ENCODE data around the gene GNL1. TPM values are rescaled to one million over a fixed set of nuclear protein-coding genes. Genes with fewer than 3 reads are reported as not detected.
A peak's percentile ranks its signal among the peaks of the same experiment; 100 is the strongest.

The GNL1 gene
- total RNA-seq, 1 donor from 2014 or later: 61.5 TPM

- Mint-ChIP-seq H3K27me3 (ENCODE audit: low read depth) (no peaks in the 10 kb centered on the region), H3K4me1 (ENCODE audit: low read depth) (peaks cover 19% of the 10 kb centered on the region), H3K27ac (ENCODE audit: unreplicated experiment) (no peak overlapping the region), H3K4me3 (ENCODE audit: unreplicated experiment) (no peak overlapping the region), H3K36me3 (ENCODE audit: low read depth) (peaks cover 3% of the 10 kb centered on the region), H3K9me3 (ENCODE audit: low read depth) (no peaks in the 10 kb centered on the region)
- no peak for DNase-seq (ENCODE audit: low spot score)
- TF ChIP-seq CTCF (IDR thresholded peaks at IDR 0.05): peak; percentile 25
These were observed 13.4 kb downstream of the GNL1 start for GRCh38 chr6:30542915-30543314.

- Mint-ChIP-seq H3K9me3 (ENCODE audit: low read depth) (no peaks in the 10 kb centered on the region), H3K4me3 (ENCODE audit: unreplicated experiment) (peak overlapping the region; percentile 55)
These were observed 13.9 kb downstream of the GNL1 start for GRCh38 chr6:30542404-30542725.

GRCh38 chr6:30541515-30542403 is 14.5 kb downstream of the GNL1 start:
- Mint-ChIP-seq H3K27ac (ENCODE audit: unreplicated experiment) (no peak overlapping the region), H3K27me3 (ENCODE audit: low read depth) (no peaks in the 10 kb centered on the region), H3K36me3 (ENCODE audit: low read depth) (peaks cover 2% of the 10 kb centered on the region), H3K9me3 (ENCODE audit: low read depth) (no peaks in the 10 kb centered on the region), H3K4me3 (ENCODE audit: unreplicated experiment) (peak overlapping the region; percentile 55), H3K4me1 (ENCODE audit: low read depth) (peaks cover 19% of the 10 kb centered on the region)
- TF ChIP-seq CTCF (IDR thresholded peaks at IDR 0.05): peak; percentile 100
- DNase-seq (ENCODE audit: low spot score): no peak

More at GRCh38 chr6:30542404-30542725, 13.9 kb downstream of the GNL1 start:
- Mint-ChIP-seq H3K36me3 (ENCODE audit: low read depth) (peaks cover 3% of the 10 kb centered on the region), H3K27me3 (ENCODE audit: low read depth) (no peaks in the 10 kb centered on the region), H3K4me1 (ENCODE audit: low read depth) (peaks cover 19% of the 10 kb centered on the region), H3K27ac (ENCODE audit: unreplicated experiment) (no peak overlapping the region)
- no peak for DNase-seq (ENCODE audit: low spot score)
- TF ChIP-seq CTCF (IDR thresholded peaks at IDR 0.05): no peak

- TF ChIP-seq CTCF (IDR thresholded peaks at IDR 0.05): no peak
- H3K9me3 Mint-ChIP-seq (ENCODE audit: low read depth): no peaks in the 10 kb centered on the region
- no peak for DNase-seq (ENCODE audit: low spot score)
- no peaks in the 10 kb centered on the region for H3K36me3 Mint-ChIP-seq (ENCODE audit: low read depth)
- peaks cover 13% of the 10 kb centered on the region for H3K4me1 Mint-ChIP-seq (ENCODE audit: low read depth)
- no peak overlapping the region for H3K27ac Mint-ChIP-seq (ENCODE audit: unreplicated experiment)
- no peak overlapping the region for H3K4me3 Mint-ChIP-seq (ENCODE audit: unreplicated experiment)
- H3K27me3 Mint-ChIP-seq (ENCODE audit: low read depth): no peaks in the 10 kb centered on the region
These were observed 18.4 kb downstream of the GNL1 start for GRCh38 chr6:30537931-30538330.

GRCh38 chr6:30533460-30534294 is 22.6 kb downstream of the GNL1 start:
- DNase-seq (ENCODE audit: low spot score): no peak
- Mint-ChIP-seq H3K27ac (ENCODE audit: unreplicated experiment) (no peak overlapping the region), H3K36me3 (ENCODE audit: low read depth) (no peaks in the 10 kb centered on the region), H3K4me1 (ENCODE audit: low read depth) (peaks cover 4% of the 10 kb centered on the region), H3K4me3 (ENCODE audit: unreplicated experiment) (no peak overlapping the region), H3K27me3 (ENCODE audit: low read depth) (no peaks in the 10 kb centered on the region), H3K9me3 (ENCODE audit: low read depth) (no peaks in the 10 kb centered on the region)
- no peak for TF ChIP-seq CTCF (IDR thresholded peaks at IDR 0.05)

All from chondrocyte (in vitro differentiated cells).